ENCODE data around the gene LAMA1.
"Not testable (repeated sequence)": the region's sequence is repeated elsewhere in the genome, so short reads cannot be mapped to it uniquely, and the experiment has no call there.

Gene LAMA1

GRCh38 chr18:7117390-7118355 lies at the start of gene LAMA1:
LAMA1 (minus strand) TSS chr18:7117797; CDS start chr18:7117720, 77 bp downstream.
- no peak for DNase-seq

- no peak for DNase-seq
Measured at GRCh38 chr18:7165846-7166393, 48.3 kb upstream of the LAMA1 start.

- DNase-seq = no peak
Measured at GRCh38 chr18:7164323-7165004, 46.9 kb upstream of the LAMA1 start.

GRCh38 chr18:7158216-7158615 lies 40.6 kb upstream of the LAMA1 start:
- no peak for DNase-seq

- no peak for DNase-seq
Measured at GRCh38 chr18:7157760-7158159, 40.2 kb upstream of the LAMA1 start.

GRCh38 chr18:7155887-7156286 lies 38.3 kb upstream of the LAMA1 start:
- no peak for DNase-seq

- no peak for DNase-seq
Measured at GRCh38 chr18:7155092-7155491, 37.5 kb upstream of the LAMA1 start.

- no peak for DNase-seq
Measured at GRCh38 chr18:7152440-7152839, 34.8 kb upstream of the LAMA1 start.

GRCh38 chr18:7147399-7147798 lies 29.8 kb upstream of the LAMA1 start:
- DNase-seq = no peak

GRCh38 chr18:7146067-7146466 lies 28.5 kb upstream of the LAMA1 start:
- DNase-seq = no peak

- DNase-seq = not testable (repeated sequence)
Measured at GRCh38 chr18:7144921-7145320, 27.3 kb upstream of the LAMA1 start.

- no peak for DNase-seq
Measured at GRCh38 chr18:7141287-7141686, 23.7 kb upstream of the LAMA1 start.

GRCh38 chr18:7139409-7139808 lies 21.8 kb upstream of the LAMA1 start:
- DNase-seq = no peak

- no peak for DNase-seq
Measured at GRCh38 chr18:7133181-7133580, 15.6 kb upstream of the LAMA1 start.

- no peak for DNase-seq
Measured at GRCh38 chr18:7132356-7133150, 15.0 kb upstream of the LAMA1 start.

- no peak for DNase-seq
Measured at GRCh38 chr18:7122376-7122775, 4.8 kb upstream of the LAMA1 start.

GRCh38 chr18:7116792-7117389 lies 706 bp downstream of the LAMA1 start:
- DNase-seq = no peak

- DNase-seq = peak; percentile 14
Measured at GRCh38 chr18:7116001-7116730, 1.4 kb downstream of the LAMA1 start.

GRCh38 chr18:7112936-7113335 lies 4.7 kb downstream of the LAMA1 start:
- no peak for DNase-seq

- no peak for DNase-seq
Measured at GRCh38 chr18:7111134-7111533, 6.5 kb downstream of the LAMA1 start.

- DNase-seq = no peak
Measured at GRCh38 chr18:7105943-7106342, 11.7 kb downstream of the LAMA1 start.

GRCh38 chr18:7105268-7105667 lies 12.3 kb downstream of the LAMA1 start:
- no peak for DNase-seq
